Epithelial cell of umbilical artery (primary cell): ENCODE measurements around the gene ABCC10. TPM values are rescaled to one million over a fixed set of nuclear protein-coding genes. Genes with fewer than 3 reads are reported as not detected.

Source experiments
- total RNA-seq: library from RNA; depleted of rRNA; stranded (reverse); fragments of >200 nt; gene quantifications from 2 replicates; pipeline ENCODE4 v1.2.3, GENCODE V29; 2014

Gene ABCC10
- 12.6 and 14.3 TPM in 2 replicates for total RNA-seq

DNA sequence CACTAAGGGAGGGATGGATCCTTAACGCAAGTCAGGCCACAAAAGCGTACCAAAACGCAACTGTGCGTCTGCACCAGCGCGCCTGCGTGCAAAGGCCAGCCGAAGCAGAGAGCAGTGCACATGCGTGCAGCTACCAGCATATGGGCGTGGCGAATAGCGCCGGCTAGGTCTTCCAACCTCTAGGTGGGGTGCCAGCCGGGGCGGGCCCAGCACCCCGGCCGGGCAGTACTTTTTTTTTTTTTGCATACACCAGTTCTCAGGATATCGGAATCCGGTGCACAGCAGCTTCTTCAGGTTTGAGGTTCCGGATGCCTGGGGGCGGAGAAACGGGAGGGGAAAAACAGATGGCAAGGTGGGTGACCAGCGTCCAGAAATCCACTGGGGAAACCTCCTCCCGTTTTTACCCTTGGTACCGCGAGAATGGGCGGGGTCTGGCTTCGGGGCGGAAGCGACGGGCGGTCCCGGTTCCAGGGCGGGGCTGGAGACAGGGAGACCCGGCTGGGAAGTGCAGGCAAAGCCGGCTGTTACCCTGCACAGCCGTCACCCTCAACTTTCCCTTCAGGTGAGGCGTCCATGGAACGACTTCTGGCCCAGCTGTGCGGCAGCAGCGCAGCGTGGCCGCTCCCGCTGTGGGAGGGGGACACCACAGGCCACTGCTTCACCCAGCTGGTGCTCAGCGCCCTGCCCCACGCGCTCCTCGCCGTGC, at the start of gene ABCC10:
Gene ABCC10 (plus strand): TSS at position 136 of the 706 bp plus-strand sequence. CDS start 438 bp downstream, at position 574.

GRCh38 chr6:43455531-43456428, 28.4 kb downstream of the ABCC10 start, which contains the start of gene DLK2:
Gene DLK2 (minus strand): TSS chr6:43455548. CDS start chr6:43454825, 723 bp downstream.

GRCh38 chr6:43477235-43478007, 50.1 kb downstream of the ABCC10 start, which contains the start of gene TJAP1:
Gene TJAP1 (plus strand): TSS chr6:43477570. CDS start chr6:43499002, 21,432 bp downstream.

Other genes starting within 250 kb of the ABCC10 start
- gene CUL9, start 245.3 kb upstream of the ABCC10 start, total RNA-seq: 16.6 and 24.0 TPM in 2 replicates
- gene DNPH1, start 198.1 kb upstream of the ABCC10 start, total RNA-seq: 44.8 and 60.4 TPM in 2 replicates
- gene TTBK1, start 184.1 kb upstream of the ABCC10 start, total RNA-seq: under 0.01 and 0.15 TPM in 2 replicates
- not detected in 2 replicates for gene SLC22A7, start 129.3 kb upstream of the ABCC10 start, total RNA-seq
- gene CRIP3, start 118.7 kb upstream of the ABCC10 start, total RNA-seq: not detected in 2 replicates
- gene ZNF318, start 57.9 kb upstream of the ABCC10 start, total RNA-seq: 3.9 and 4.3 TPM in 2 replicates
- 0.46 and 0.65 TPM in 2 replicates for gene DLK2, start 28.0 kb downstream of the ABCC10 start, total RNA-seq
- gene TJAP1, start 50.0 kb downstream of the ABCC10 start, total RNA-seq: 7.8 and 10.2 TPM in 2 replicates
- 0.15 and 0.32 TPM in 2 replicates for gene LRRC73, start 82.8 kb downstream of the ABCC10 start, total RNA-seq
- gene YIPF3, start 89.4 kb downstream of the ABCC10 start, total RNA-seq: 94.5 and 122 TPM in 2 replicates
- gene POLR1C, start 89.5 kb downstream of the ABCC10 start, total RNA-seq: 51.5 and 51.6 TPM in 2 replicates
- 25.3 and 28.7 TPM in 2 replicates for gene XPO5, start 148.5 kb downstream of the ABCC10 start, total RNA-seq
- 20.8 and 22.5 TPM in 2 replicates for gene POLH, start 148.6 kb downstream of the ABCC10 start, total RNA-seq
- gene GTPBP2, start 201.7 kb downstream of the ABCC10 start, total RNA-seq: 28.6 and 47.4 TPM in 2 replicates
- 29.9 and 64.0 TPM in 2 replicates for gene MAD2L1BP, start 208.3 kb downstream of the ABCC10 start, total RNA-seq
- 0.15 and 0.32 TPM in 2 replicates for gene RSPH9, start 217.5 kb downstream of the ABCC10 start, total RNA-seq